ENCODE data around the gene NOVA2.

NOVA2 gene

DNA sequence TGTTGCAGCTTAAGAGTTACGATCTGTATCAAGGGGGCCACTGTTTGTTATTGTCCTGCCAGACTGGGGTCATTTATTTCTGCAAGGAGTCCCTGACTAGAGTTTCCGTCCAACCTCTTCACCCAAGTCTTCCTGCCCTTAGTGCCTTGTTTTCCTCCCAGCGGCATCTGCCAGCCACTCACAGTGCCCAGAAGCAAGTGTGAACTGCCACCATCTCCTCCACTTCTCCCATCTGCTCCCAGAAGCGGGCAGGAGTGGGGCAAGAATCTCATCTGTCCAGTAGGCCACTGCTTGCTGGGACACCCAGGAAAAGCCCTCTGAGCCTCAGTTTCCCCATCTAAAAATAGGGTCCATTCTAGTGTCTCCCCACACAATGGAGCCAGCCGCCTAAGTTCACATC is 4.0 kb downstream of the NOVA2 start:
- in situ Hi-C loops (cut with HindIII; ENCODE audit: low pct_unique_long_range_greater_than_20kb, low sequenced_read_pairs) = no loop called here
- DNase-seq (ENCODE audit: low read depth in 1 of 2, low spot score in 1 of 2) = no peak
- no peak for TF ChIP-seq JUND (IDR thresholded peaks at IDR 0.05; ENCODE audit: low read depth)

DNA sequence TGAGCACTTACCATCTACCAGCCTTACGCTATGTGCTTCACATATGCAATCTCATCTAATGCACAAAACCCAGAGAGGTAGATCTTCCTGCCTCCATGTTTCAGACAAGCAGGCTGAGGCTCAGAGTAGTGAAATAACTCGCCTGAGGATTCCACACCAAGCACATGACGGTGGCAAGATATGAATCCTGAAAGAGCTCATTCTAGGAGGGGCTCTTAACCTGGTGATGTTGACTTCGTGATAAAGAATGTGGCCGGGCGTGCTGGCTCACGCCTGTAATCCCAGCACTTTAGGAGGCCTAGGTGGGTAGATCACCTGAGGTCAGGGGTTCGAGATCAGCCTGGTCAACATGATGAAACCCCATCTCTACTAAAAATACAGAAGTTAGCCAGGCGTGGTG is 5.0 kb downstream of the NOVA2 start:
- no peak for TF ChIP-seq JUND (IDR thresholded peaks at IDR 0.05; ENCODE audit: low read depth)
- no peak for DNase-seq (ENCODE audit: low read depth in 1 of 2, low spot score in 1 of 2)
- in situ Hi-C loops (cut with HindIII; ENCODE audit: low pct_unique_long_range_greater_than_20kb, low sequenced_read_pairs) = no loop called here

DNA sequence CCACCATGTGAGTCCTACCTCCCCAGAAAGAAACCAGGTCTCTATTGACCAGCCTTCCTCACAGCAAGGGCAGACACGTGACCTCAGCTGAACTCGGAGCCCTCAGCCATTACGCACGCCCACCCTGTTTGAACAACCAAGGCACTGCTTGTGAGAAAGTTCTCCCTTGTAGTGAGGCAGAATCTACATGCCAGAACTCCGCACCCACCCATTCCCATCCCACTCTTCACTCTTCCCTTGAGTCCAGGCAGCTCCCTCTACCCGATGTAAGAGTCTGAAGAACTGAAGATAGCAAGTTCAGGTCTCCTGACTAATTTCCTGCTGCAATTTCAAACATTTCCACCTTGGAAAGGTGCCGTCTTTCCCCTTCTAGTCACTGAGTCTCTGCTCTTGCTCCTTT is 6.4 kb downstream of the NOVA2 start:
- no peak for TF ChIP-seq JUND (IDR thresholded peaks at IDR 0.05; ENCODE audit: low read depth)
- no peak for DNase-seq (ENCODE audit: low read depth in 1 of 2, low spot score in 1 of 2)
- in situ Hi-C loops (cut with HindIII; ENCODE audit: low pct_unique_long_range_greater_than_20kb, low sequenced_read_pairs) = no loop called here

DNA sequence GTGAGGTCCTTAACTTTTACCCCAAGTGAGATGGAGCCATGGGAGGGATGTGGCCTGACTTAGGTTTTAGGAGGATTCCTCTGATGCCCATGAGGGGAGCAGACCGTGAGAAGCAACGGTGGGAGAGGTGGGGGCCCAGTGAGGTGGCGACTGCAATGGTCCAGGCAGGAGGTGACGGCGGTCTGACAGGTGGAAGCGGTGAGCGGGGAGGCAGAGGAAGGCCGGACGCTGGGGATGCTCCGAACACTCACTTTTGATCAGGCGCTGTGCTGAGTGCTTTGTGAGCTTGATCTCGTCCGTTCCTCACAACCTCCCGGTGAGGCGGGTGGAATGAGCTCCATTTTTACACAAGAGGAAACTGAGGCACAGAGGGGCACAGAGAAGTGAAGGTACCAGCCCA is 11.6 kb downstream of the NOVA2 start:
- DNase-seq (ENCODE audit: low read depth in 1 of 2, low spot score in 1 of 2) = no peak
- in situ Hi-C loops (cut with HindIII; ENCODE audit: low pct_unique_long_range_greater_than_20kb, low sequenced_read_pairs) = no loop called here
- TF ChIP-seq JUND (IDR thresholded peaks at IDR 0.05; ENCODE audit: low read depth) = no peak

DNA sequence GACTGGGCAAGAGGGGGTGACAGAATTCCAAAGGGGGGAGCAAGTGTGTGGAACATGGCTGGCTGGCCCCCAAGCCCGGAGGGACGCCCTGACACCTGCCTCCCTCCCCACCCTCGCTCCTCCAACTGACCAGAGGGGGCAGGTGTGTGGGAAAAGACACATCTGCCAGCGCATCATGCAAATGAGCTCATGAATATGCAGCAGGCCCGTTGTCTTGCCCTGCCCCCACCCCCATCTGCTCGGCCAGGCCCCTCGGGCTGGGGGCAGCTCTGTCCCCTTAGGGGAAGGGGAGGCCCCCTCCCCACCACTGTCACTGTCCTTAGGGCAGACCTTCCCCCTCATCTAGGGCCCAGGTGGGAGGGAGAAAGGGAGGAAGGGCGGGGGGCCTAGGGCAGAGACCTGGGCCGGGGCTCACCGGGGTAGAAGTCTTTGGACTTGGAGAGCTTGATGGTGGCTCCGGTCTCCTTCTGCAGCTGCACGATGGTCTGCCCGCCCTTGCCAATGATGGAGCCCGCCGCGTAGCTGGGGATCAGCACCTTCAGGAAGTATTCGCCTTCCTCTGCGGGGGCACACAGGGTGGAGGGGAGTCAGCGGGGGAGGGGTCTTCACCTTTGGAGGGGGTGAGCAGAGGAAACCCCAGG is 12.9 kb downstream of the NOVA2 start:
- DNase-seq (ENCODE audit: low read depth in 1 of 2, low spot score in 1 of 2) = peak in 1 of 2 experiments; percentile 23
- TF ChIP-seq JUND (IDR thresholded peaks at IDR 0.05; ENCODE audit: low read depth) = no peak
- in situ Hi-C loops (cut with HindIII; ENCODE audit: low pct_unique_long_range_greater_than_20kb, low sequenced_read_pairs) = no loop called here

DNA sequence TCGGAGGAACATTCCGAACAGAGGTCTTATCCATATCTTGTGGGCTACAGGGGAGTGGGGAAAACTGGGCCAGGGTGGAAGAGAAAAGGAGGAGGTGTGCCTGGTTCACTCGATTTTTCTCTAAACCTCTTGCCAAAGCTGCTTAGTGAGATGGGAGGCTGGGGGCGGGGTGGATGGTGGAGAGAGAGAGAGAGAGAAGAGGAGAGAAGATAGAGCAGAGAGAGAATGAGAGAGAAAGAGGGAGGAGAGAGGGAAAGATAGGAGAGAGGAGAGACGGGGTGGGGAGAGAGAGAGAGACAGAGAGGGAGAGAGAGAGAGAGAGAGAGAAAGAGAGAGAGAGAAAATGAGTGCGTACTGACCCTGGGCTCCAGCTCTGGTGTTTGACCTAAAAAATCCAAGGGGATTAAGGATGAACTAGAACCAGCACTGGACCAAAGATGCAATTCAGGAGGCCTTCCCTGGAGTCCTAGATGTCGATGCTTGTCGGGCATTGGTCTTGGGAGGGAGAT is 14.1 kb downstream of the NOVA2 start:
- DNase-seq (ENCODE audit: low read depth in 1 of 2, low spot score in 1 of 2) = no peak
- no peak for TF ChIP-seq JUND (IDR thresholded peaks at IDR 0.05; ENCODE audit: low read depth)
- in situ Hi-C loops (cut with HindIII; ENCODE audit: low pct_unique_long_range_greater_than_20kb, low sequenced_read_pairs) = no loop called here

DNA sequence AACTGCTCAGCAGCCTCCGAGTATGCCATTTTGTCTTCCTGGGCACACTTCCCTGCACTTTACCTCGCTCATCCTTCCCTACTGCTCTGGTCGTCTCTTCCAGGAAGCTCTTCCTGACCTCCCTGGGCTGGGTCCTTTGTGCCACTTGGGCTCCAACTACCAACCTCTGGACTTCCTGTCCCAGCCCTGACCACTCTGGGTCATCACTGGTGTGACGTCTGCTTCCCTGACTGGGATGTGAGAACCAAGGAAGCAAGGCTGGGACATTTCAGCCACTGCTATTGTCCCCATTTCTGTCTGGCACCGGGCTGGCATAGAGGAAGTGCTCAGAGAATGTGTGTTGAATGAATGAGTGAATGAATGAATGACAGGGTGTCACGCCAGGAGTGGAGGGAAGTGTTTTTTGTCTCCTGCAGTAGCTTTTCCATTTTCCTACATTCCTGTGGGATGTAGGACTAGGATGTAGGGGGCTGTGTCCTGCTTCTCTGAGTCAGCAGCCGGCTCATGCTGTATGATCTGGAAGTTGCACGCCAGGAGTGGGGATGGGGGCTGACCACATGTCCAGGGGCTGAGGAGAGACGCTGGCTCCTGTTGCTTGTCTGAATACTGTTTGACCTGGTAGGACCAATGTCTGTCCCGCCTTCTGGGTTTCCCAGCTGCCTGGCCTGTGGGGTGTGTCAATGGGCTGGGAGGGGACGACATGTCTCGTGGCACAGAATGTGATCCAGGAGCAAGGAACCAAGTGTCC is 14.7 kb downstream of the NOVA2 start:
- DNase-seq (ENCODE audit: low read depth in 1 of 2, low spot score in 1 of 2) = no peak
- in situ Hi-C loops (cut with HindIII; ENCODE audit: low pct_unique_long_range_greater_than_20kb, low sequenced_read_pairs) = no loop called here
- TF ChIP-seq JUND (IDR thresholded peaks at IDR 0.05; ENCODE audit: low read depth) = no peak

DNA sequence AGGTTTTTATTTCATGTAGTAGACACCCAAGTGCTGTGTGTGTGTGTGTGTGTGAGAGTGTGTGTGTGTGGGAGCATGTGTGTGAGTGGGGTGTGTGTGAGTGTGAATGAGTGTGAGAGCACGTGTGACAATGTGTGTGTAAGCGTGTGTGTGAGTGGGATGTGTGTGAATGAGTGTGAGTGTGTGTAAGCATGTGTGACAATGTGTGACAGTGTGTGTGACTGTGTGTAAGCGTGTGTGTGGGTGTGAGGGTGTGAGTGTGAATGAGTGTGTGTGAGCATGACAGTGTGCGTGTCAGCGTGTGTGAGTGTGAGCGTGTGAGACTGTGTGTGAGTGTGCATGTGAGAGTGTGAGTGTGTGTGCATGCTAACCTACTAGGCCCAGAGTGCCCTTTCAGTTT is 15.3 kb downstream of the NOVA2 start:
- DNase-seq (ENCODE audit: low read depth in 1 of 2, low spot score in 1 of 2) = no peak
- no peak for TF ChIP-seq JUND (IDR thresholded peaks at IDR 0.05; ENCODE audit: low read depth)
- in situ Hi-C loops (cut with HindIII; ENCODE audit: low pct_unique_long_range_greater_than_20kb, low sequenced_read_pairs) = no loop called here

DNA sequence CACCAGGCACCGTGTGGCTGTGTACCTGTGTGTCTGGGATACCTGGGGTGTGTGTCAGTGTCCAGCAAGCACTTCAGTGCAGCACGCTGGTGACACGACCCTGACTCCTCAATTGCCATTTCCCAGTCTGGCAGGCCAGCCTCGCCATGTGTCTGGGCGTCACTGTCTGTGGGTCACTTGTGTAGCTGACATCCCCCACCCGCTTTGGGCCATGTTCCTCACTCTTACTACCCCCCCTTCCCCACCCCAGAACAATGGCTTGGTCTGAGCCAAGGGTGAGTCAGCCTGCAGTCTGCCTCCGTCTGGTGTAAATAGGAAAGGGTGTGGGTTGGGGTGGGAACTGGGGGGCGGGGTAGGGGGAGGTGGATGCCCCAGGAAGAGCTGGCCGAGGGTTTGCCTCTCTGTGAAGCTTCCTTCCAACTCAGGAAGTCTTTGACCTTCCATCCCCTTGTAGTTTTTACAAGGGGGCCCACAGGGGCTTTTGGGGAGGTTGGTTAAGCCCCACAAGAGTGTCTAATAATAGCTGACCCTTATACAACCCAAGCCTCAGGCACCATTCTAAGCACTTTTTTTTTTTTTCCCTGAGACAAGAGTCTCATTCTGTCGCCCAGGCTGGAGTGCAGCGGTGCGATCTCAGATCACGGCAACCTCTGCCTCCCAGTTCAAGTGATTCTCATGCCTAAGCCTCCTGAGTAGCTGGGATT is 17.6 kb downstream of the NOVA2 start:
- DNase-seq (ENCODE audit: low read depth in 1 of 2, low spot score in 1 of 2) = no peak
- no peak for TF ChIP-seq JUND (IDR thresholded peaks at IDR 0.05; ENCODE audit: low read depth)
- in situ Hi-C loops (cut with HindIII; ENCODE audit: low pct_unique_long_range_greater_than_20kb, low sequenced_read_pairs) = no loop called here

DNA sequence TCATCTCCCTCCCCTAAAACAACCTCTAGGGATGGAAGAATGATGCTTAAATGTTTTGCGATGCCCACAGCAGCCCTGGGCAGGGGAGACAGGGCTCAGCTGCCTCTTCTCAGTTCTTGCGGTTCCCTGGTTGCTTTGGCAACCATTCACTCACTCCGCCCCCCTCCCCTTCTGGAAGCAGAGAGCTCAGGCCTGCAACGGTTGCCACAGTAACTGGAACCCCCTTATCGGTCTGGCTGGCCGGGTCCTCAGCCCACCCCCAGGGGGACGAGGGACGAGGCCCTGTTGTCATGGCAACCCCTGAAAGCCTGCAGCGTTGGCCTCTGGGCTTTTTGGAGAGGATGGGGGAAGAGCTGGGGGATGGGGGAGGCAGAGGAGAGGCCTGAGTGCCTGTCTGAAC is 19.5 kb downstream of the NOVA2 start:
- in situ Hi-C loops (cut with HindIII; ENCODE audit: low pct_unique_long_range_greater_than_20kb, low sequenced_read_pairs) = no loop called here
- DNase-seq (ENCODE audit: low read depth in 1 of 2, low spot score in 1 of 2) = no peak
- no peak for TF ChIP-seq JUND (IDR thresholded peaks at IDR 0.05; ENCODE audit: low read depth)

DNA sequence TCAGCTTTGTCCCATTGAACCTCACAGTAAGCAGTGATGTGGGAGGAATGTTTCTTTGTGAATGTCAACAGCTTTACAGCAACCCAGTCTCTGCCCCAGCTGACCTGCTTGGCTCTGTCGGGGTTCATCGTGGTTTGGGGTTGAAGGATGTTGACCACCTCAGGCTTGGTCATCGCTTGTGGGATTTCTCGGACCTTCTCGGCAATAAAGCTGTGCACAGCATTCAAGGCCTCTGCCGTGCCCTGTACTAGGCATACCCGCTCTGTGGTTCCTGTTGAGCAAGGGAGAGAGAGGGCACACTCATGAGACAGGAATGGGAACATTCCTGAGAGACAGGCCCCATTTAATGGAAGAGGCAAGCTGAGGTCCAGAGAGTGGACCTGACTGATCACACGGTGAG is 20.0 kb downstream of the NOVA2 start:
- in situ Hi-C loops (cut with HindIII; ENCODE audit: low pct_unique_long_range_greater_than_20kb, low sequenced_read_pairs) = no loop called here
- TF ChIP-seq JUND (IDR thresholded peaks at IDR 0.05; ENCODE audit: low read depth) = no peak
- DNase-seq (ENCODE audit: low read depth in 1 of 2, low spot score in 1 of 2) = no peak

DNA sequence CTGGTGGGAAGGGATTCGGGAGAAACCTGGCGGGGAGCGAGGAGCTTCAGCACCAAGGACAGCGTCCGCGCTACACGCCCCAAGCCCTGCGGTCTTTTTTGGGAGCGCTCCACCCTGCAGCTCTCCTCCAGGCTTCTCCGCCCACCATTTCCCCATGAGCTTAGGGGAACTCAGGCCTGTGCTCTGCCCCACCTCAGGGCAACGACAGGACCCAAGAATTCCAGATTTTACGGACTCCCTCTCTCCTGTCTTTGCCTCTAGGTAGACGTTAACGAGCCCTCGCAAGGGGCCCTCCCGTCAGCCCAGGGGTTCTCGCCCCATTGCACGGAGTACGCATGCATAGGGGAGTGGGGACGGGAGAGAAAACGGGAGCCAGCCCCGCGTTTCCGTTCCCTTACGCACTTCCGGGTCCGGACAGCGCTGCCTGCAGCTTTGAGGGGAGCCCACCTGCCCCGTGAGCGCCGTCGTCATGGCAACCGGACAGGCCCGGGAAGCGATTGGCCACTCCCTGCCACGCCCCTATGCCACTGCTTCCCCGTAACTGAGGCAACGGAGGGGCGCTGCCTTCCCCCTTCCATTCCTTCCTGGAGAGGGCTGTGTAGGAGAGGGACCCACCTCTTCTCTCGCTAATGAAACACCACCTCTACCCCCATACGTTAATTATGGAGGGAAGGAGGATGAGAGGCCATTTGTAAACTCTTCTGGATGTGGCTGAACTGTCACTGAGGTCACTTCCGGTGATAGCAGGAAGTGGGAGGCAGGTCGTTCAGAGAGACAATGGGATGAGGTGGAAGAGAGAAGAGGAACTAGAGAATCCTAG is 20.8 kb downstream of the NOVA2 start:
- no peak for TF ChIP-seq JUND (IDR thresholded peaks at IDR 0.05; ENCODE audit: low read depth)
- DNase-seq (ENCODE audit: low read depth in 1 of 2, low spot score in 1 of 2) = peak; percentile 66 to 69
- in situ Hi-C loops (cut with HindIII; ENCODE audit: low pct_unique_long_range_greater_than_20kb, low sequenced_read_pairs) = no loop called here
